Measurements from ENCODE around the gene KCNAB2.

DNA sequence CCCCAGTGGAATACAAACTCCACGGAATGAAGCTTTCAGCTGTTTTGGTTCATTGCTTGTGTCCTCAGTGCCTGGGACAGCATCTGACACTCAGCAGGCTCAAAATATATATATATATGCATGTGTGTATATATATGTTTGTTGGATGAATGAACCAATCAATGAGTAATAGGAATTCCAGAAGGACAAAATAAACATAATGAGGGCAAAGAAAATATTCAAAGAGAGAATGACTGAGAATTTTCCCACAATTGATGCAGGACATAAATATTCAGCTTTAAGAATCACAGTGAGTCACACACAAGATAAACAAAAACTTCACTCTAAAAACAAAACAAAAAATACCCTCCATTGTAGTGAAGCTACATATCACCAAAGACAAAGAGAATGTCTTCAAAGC, 70.4 kb downstream of the KCNAB2 start:
- TF ChIP-seq, protein P1, sequence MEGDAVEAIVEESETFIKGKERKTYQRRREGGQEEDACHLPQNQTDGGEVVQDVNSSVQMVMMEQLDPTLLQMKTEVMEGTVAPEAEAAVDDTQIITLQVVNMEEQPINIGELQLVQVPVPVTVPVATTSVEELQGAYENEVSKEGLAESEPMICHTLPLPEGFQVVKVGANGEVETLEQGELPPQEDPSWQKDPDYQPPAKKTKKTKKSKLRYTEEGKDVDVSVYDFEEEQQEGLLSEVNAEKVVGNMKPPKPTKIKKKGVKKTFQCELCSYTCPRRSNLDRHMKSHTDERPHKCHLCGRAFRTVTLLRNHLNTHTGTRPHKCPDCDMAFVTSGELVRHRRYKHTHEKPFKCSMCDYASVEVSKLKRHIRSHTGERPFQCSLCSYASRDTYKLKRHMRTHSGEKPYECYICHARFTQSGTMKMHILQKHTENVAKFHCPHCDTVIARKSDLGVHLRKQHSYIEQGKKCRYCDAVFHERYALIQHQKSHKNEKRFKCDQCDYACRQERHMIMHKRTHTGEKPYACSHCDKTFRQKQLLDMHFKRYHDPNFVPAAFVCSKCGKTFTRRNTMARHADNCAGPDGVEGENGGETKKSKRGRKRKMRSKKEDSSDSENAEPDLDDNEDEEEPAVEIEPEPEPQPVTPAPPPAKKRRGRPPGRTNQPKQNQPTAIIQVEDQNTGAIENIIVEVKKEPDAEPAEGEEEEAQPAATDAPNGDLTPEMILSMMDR (IDR thresholded peaks at IDR 0.05): no peak
- TF ChIP-seq POLR2A (IDR thresholded peaks at IDR 0.05) (no peak), POLR2AphosphoS5 (IDR thresholded peaks at IDR 0.05) (no peak)

Measured in prostate gland (tissue), 2 donors.